Mesenchymal stem cell (in vitro differentiated cells and primary cell): ENCODE results near the gene SCN3B. TPM values are rescaled to one million over a fixed set of nuclear protein-coding genes. Genes with fewer than 3 reads are reported as not detected.

Source experiments
- DNase-seq: peaks from one replicate; pipeline ENCODE4 v3.0.0-alpha.2; 2013
- H2AFZ ChIP-seq: one replicate; pipeline ENCODE4 v1.6.1; 2013; ENCODE audit warnings: low read depth, mild to moderate bottlenecking, control low read depth, inconsistent platforms, low read length, moderate library complexity
- H2AK5ac ChIP-seq: 2 replicates; pipeline ENCODE4 v1.6.1; 2013; ENCODE audit warnings: low read length, moderate library complexity, mild to moderate bottlenecking, inconsistent platforms; ENCODE audit not compliant: severe bottlenecking
- H2BK120ac ChIP-seq: one replicate; pipeline ENCODE4 v1.6.1; 2013; ENCODE audit warnings: low read depth, mild to moderate bottlenecking, inconsistent platforms, low read length, moderate library complexity
- H2BK12ac ChIP-seq, 2 experiments: one replicate each; pipeline ENCODE4 v1.6.1; 2013; ENCODE audit warnings: inconsistent platforms in 2 of 2, low read length in 2 of 2, mild to moderate bottlenecking in 2 of 2, moderate library complexity in 2 of 2, control low read depth in 1 of 2
- H2BK15ac ChIP-seq: one replicate; pipeline ENCODE4 v1.6.1; 2013; ENCODE audit warnings: mild to moderate bottlenecking, low read depth, inconsistent platforms; ENCODE audit not compliant: poor library complexity, severe bottlenecking
- H2BK5ac ChIP-seq: 2 replicates; pipeline ENCODE4 v1.6.1; 2013; ENCODE audit warnings: low read depth, mild to moderate bottlenecking, low read length, control low read depth, inconsistent platforms; ENCODE audit not compliant: poor library complexity, severe bottlenecking
- H3K14ac ChIP-seq, 2 experiments: one replicate each; pipeline ENCODE4 v1.6.1; 2013; ENCODE audit warnings: inconsistent platforms in 2 of 2, low read length in 2 of 2, control low read depth in 1 of 2, mild to moderate bottlenecking in 1 of 2, moderate library complexity in 1 of 2
- H3K18ac ChIP-seq, 2 experiments: one replicate each; pipeline ENCODE4 v1.6.1; 2013; ENCODE audit warnings: inconsistent platforms in 2 of 2, low read length in 2 of 2, control low read depth in 1 of 2, low read depth in 1 of 2, mild to moderate bottlenecking in 1 of 2
- H3K23ac ChIP-seq, 2 experiments: one replicate each; pipeline ENCODE4 v1.6.1; 2013; ENCODE audit warnings: inconsistent platforms in 2 of 2, low read length in 2 of 2, mild to moderate bottlenecking in 2 of 2, moderate library complexity in 2 of 2, control low read depth in 1 of 2
- H3K27ac ChIP-seq: 2 replicates; pipeline ENCODE4 v1.5.1; 2013; ENCODE audit warnings: mild to moderate bottlenecking, moderate library complexity, low read length, control low read depth, inconsistent platforms; ENCODE audit not compliant: poor library complexity, severe bottlenecking
- H3K27me3 ChIP-seq, 2 experiments: 2 replicates each; pipeline versions ENCODE4 v1.6.1 to v1.7.0; 2013; ENCODE audit warnings: low read length in 2 of 2, mild to moderate bottlenecking in 2 of 2, moderate library complexity in 2 of 2, control low read depth in 1 of 2, inconsistent platforms in 1 of 2; ENCODE audit not compliant: control insufficient read depth in 1 of 2, insufficient read depth in 1 of 2
- H3K36me3 ChIP-seq, 2 experiments: 2 replicates each; pipeline versions ENCODE4 v1.6.1 to v1.7.0; 2013; ENCODE audit warnings: low read length in 2 of 2, control low read depth in 1 of 2, inconsistent platforms in 1 of 2, low read depth in 1 of 2, mild to moderate bottlenecking in 1 of 2; ENCODE audit not compliant: insufficient read depth in 2 of 2, control insufficient read depth in 1 of 2
- H3K4ac ChIP-seq, 2 experiments: one replicate each; pipeline ENCODE4 v1.6.1; 2013; ENCODE audit warnings: inconsistent platforms in 2 of 2, low read length in 2 of 2, mild to moderate bottlenecking in 2 of 2, moderate library complexity in 2 of 2, control low read depth in 1 of 2, low read depth in 1 of 2
- H3K4me1 ChIP-seq: 2 replicates; pipeline ENCODE4 v1.6.1; 2013; ENCODE audit warnings: low read depth, low read length, control low read depth; ENCODE audit not compliant: control insufficient read depth, insufficient read depth
- H3K4me2 ChIP-seq: 2 replicates; pipeline ENCODE4 v1.6.1; 2013; ENCODE audit warnings: low read length, mild to moderate bottlenecking, inconsistent platforms; ENCODE audit not compliant: poor library complexity, severe bottlenecking
- H3K4me3 ChIP-seq, 2 experiments: 2 replicates each; pipeline versions ENCODE4 v1.5.1 to v1.7.0; 2013; ENCODE audit warnings: low read length in 2 of 2, mild to moderate bottlenecking in 2 of 2, control low read depth in 1 of 2, low read depth in 1 of 2; ENCODE audit not compliant: insufficient read depth in 1 of 2
- H3K79me1 ChIP-seq: replicated peaks from 2 replicates; pipeline ENCODE4 v1.6.1; 2013; ENCODE audit warnings: mild to moderate bottlenecking, control low read depth, low read length, inconsistent platforms; ENCODE audit not compliant: poor library complexity, severe bottlenecking
- H3K9ac ChIP-seq: 2 replicates; pipeline ENCODE4 v1.7.0; 2013; ENCODE audit warnings: mild to moderate bottlenecking, low read length, moderate library complexity
- H3K9me3 ChIP-seq: 2 replicates; pipeline ENCODE4 v1.7.0; 2013; ENCODE audit warnings: mild to moderate bottlenecking, low read length; ENCODE audit not compliant: control insufficient read depth
- H4K8ac ChIP-seq: one replicate; pipeline ENCODE4 v1.6.1; 2013; ENCODE audit warnings: inconsistent platforms, mild to moderate bottlenecking, low read length, moderate library complexity
- H4K91ac ChIP-seq: one replicate; pipeline ENCODE4 v1.6.1; 2013; ENCODE audit warnings: mild to moderate bottlenecking, low read length, inconsistent platforms
- WGBS: methylation state at CpG from one replicate; pipeline ENCODE4 v1.1.7; 2013; ENCODE audit warnings: mixed read lengths; 5-methylcytosine and 5-hydroxymethylcytosine counted together
- polyA plus RNA-seq, 2 experiments: library from polyadenylated mRNA; stranded (reverse); fragments of 200-250 nt; gene quantifications; one replicate each; pipeline ENCODE4 v1.2.3, GENCODE V29; 2013

Gene SCN3B
- 0.10 TPM for polyA plus RNA-seq (2013, experiment 1 of 2)
- 0.11 TPM for polyA plus RNA-seq (2013, experiment 2 of 2)

- no peak within 1 kb of the TSS for H2BK12ac ChIP-seq
- no peak within 1 kb of the TSS for H2AK5ac ChIP-seq
- 0% methylated on average over 37 of the region's 44 CpGs for WGBS
- no peak within 1 kb of the TSS for H3K23ac ChIP-seq
- no peaks in the 10 kb centered on the region for H3K79me1 ChIP-seq
- peak within 1 kb of the TSS; percentile 67 for H3K9ac ChIP-seq
- no peak within 1 kb of the TSS for H2BK5ac ChIP-seq
- no peak within 1 kb of the TSS for H2BK15ac ChIP-seq
- H3K18ac ChIP-seq: no peak within 1 kb of the TSS
- peak within 1 kb of the TSS; percentile 100 for H3K4me2 ChIP-seq
- H3K4me1 ChIP-seq: peaks cover 15% of the 10 kb centered on the region
- H3K27ac ChIP-seq: no peak within 1 kb of the TSS
- no peaks in the 10 kb centered on the region for H3K36me3 ChIP-seq
- no peak within 1 kb of the TSS for H3K14ac ChIP-seq
- H2BK120ac ChIP-seq: no peak within 1 kb of the TSS
- no peaks in the 10 kb centered on the region for H3K9me3 ChIP-seq
- H2AFZ ChIP-seq: peak within 1 kb of the TSS; percentile 93
- peak within 1 kb of the TSS; percentile 62 to 80 for H3K4me3 ChIP-seq
- H4K8ac ChIP-seq: no peak within 1 kb of the TSS
- no peak within 1 kb of the TSS for H4K91ac ChIP-seq
- peaks cover 21 to 72% of the 10 kb centered on the region in 2 experiments for H3K27me3 ChIP-seq
- no peak within 1 kb of the TSS for H3K4ac ChIP-seq
- peak; percentile 68 for DNase-seq
Measured at GRCh38 chr11:123654566-123655081, at the start of gene SCN3B. Gene SCN3B, minus strand, starts transcription at chr11:123654624. Its CDS starts 823 bp downstream, at chr11:123653801.

GRCh38 chr11:123702696-123703095 is 48.3 kb upstream of the SCN3B start:
- Histone ChIP-seq H2BK5ac (no peak overlapping the region), H3K36me3 (no peaks in the 10 kb centered on the region), H4K8ac (no peak overlapping the region), H3K18ac (no peak overlapping the region), H3K4ac (no peak overlapping the region), H3K9me3 (no peaks in the 10 kb centered on the region), H2BK120ac (no peak overlapping the region), H3K27me3 (peaks cover 10 to 22% of the 10 kb centered on the region in 2 experiments), H3K4me3 (no peak overlapping the region), H3K23ac (no peak overlapping the region), H3K4me2 (no peak overlapping the region), H3K14ac (no peak overlapping the region), H2BK15ac (no peak overlapping the region), H4K91ac (no peak overlapping the region), H2AK5ac (no peak overlapping the region), H2BK12ac (no peak overlapping the region), H3K4me1 (no peaks in the 10 kb centered on the region), H3K27ac (no peak overlapping the region), H3K9ac (no peak overlapping the region), H3K79me1 (no peaks in the 10 kb centered on the region), H2AFZ (no peak overlapping the region)
- no peak for DNase-seq
- 49% methylated on average over 2 of the region's 2 CpGs for WGBS

GRCh38 chr11:123702139-123702538 is 47.7 kb upstream of the SCN3B start:
- no peak overlapping the region for H2AK5ac ChIP-seq
- H3K18ac ChIP-seq: no peak overlapping the region
- peak overlapping the region; percentile 27 for H4K91ac ChIP-seq
- no peak overlapping the region for H2BK5ac ChIP-seq
- no peaks in the 10 kb centered on the region for H3K4me1 ChIP-seq
- WGBS: 63% methylated on average over 6 of the region's 9 CpGs
- no peaks in the 10 kb centered on the region for H3K79me1 ChIP-seq
- H3K9ac ChIP-seq: no peak overlapping the region
- no peak overlapping the region for H2BK12ac ChIP-seq
- no peak overlapping the region for H2BK120ac ChIP-seq
- H3K4me3 ChIP-seq: no peak overlapping the region
- peaks cover 10 to 25% of the 10 kb centered on the region in 2 experiments for H3K27me3 ChIP-seq
- H3K36me3 ChIP-seq: no peaks in the 10 kb centered on the region
- H3K23ac ChIP-seq: peak overlapping the region in 1 of 2 experiments; percentile 23
- no peak overlapping the region for H3K27ac ChIP-seq
- no peaks in the 10 kb centered on the region for H3K9me3 ChIP-seq
- H2BK15ac ChIP-seq: no peak overlapping the region
- H4K8ac ChIP-seq: no peak overlapping the region
- no peak overlapping the region for H2AFZ ChIP-seq
- H3K14ac ChIP-seq: peak overlapping the region in 1 of 2 experiments; percentile 41
- H3K4ac ChIP-seq: no peak overlapping the region
- DNase-seq: no peak
- H3K4me2 ChIP-seq: no peak overlapping the region

GRCh38 chr11:123700772-123701171 is 46.3 kb upstream of the SCN3B start:
- Histone ChIP-seq H3K14ac (no peak overlapping the region), H3K18ac (no peak overlapping the region), H2BK5ac (no peak overlapping the region), H3K23ac (no peak overlapping the region), H3K4me3 (no peak overlapping the region), H2AFZ (no peak overlapping the region), H3K79me1 (no peaks in the 10 kb centered on the region), H4K91ac (no peak overlapping the region), H3K27me3 (peaks cover 10 to 25% of the 10 kb centered on the region in 2 experiments), H3K27ac (no peak overlapping the region), H3K4me2 (no peak overlapping the region), H2BK12ac (no peak overlapping the region), H3K36me3 (no peaks in the 10 kb centered on the region), H4K8ac (no peak overlapping the region), H3K9me3 (no peaks in the 10 kb centered on the region), H2BK120ac (no peak overlapping the region), H3K9ac (no peak overlapping the region), H2AK5ac (no peak overlapping the region), H2BK15ac (no peak overlapping the region), H3K4ac (no peak overlapping the region), H3K4me1 (no peaks in the 10 kb centered on the region)
- 79% methylated on average over 3 of the region's 3 CpGs for WGBS
- no peak for DNase-seq
